ENCODE data around the gene ALDH6A1.

- TF ChIP-seq ZNF274 (IDR thresholded peaks at IDR 0.05; ENCODE audit: low read depth, low read length) (no peak), SUZ12 (IDR thresholded peaks at IDR 0.05; ENCODE audit: extremely low read depth, insufficient read depth, insufficient read length) (no peak), YY1 (IDR thresholded peaks at IDR 0.05; ENCODE audit: insufficient read depth, insufficient read length) (no peak)
Measured at GRCh38 chr14:74085828-74086227, 1.6 kb upstream of the ALDH6A1 start.

Data from NT2/D1 (cell line).